Measurements from ENCODE around the gene ZNF622. TPM values are rescaled to one million over a fixed set of nuclear protein-coding genes. Genes with fewer than 3 reads are reported as not detected.

The ZNF622 gene
- total and polyA plus RNA-seq, 10 donors, result 11.2 to 23.9 (median 18.6) TPM

GRCh38 chr5:16418471-16418922, 47.1 kb downstream of the ZNF622 start:
- Histone ChIP-seq H3K4me3 (no peak overlapping the region), H3K9me3 (no peaks in the 10 kb centered on the region), H3K36me3 (no peaks in the 10 kb centered on the region), H3K27me3 (replicated peaks in 1 of 7) (no peaks in the 10 kb centered on the region), H3K27ac (no peak overlapping the region), H3K4me1 (no peaks in the 10 kb centered on the region)
- DNase-seq, result no peak
- no peak for TF ChIP-seq POLR2AphosphoS5 (IDR thresholded peaks at IDR 0.05)
- no peak for TF ChIP-seq CTCF (IDR thresholded peaks at IDR 0.05 in 8 of 11, conservative IDR thresholded peaks at IDR 0.05 in 3 of 11)
- no peak for TF ChIP-seq POLR2A (IDR thresholded peaks at IDR 0.05)
- intact Hi-C loops (cut with DNase I; ENCODE audit: low total_unique reads), result no loop called here
- WGBS, 5 donors, result 62 to 76% (median 71%) methylated on average over 4 of the region's 4 CpGs

- 80 to 85% (median 83%) methylated on average over 6 of the region's 6 CpGs for WGBS, 5 donors
Measured at GRCh38 chr5:16417398-16418074, 48.1 kb downstream of the ZNF622 start.

GRCh38 chr5:16414861-16415260, 50.7 kb downstream of the ZNF622 start:
- Histone ChIP-seq H3K27ac (no peak overlapping the region), H3K4me1 (no peaks in the 10 kb centered on the region), H3K9me3 (no peaks in the 10 kb centered on the region), H3K27me3 (replicated peaks in 1 of 7) (no peaks in the 10 kb centered on the region), H3K36me3 (no peaks in the 10 kb centered on the region), H3K4me3 (no peak overlapping the region)
- intact Hi-C loops (cut with DNase I; ENCODE audit: low total_unique reads), result no loop called here
- TF ChIP-seq POLR2A (IDR thresholded peaks at IDR 0.05) (no peak), POLR2AphosphoS5 (IDR thresholded peaks at IDR 0.05) (no peak), CTCF (IDR thresholded peaks at IDR 0.05 in 8 of 11, conservative IDR thresholded peaks at IDR 0.05 in 3 of 11) (no peak)
- no peak for DNase-seq
- WGBS, 5 donors, result 77 to 81% (median 80%) methylated on average over 2 of the region's 2 CpGs

More at GRCh38 chr5:16417398-16418074, 48.1 kb downstream of the ZNF622 start:
- TF ChIP-seq CTCF (IDR thresholded peaks at IDR 0.05 in 8 of 11, conservative IDR thresholded peaks at IDR 0.05 in 3 of 11) (no peak), POLR2AphosphoS5 (IDR thresholded peaks at IDR 0.05) (no peak), POLR2A (IDR thresholded peaks at IDR 0.05) (no peak)
- no peak for DNase-seq
- no peaks in the 10 kb centered on the region for H3K9me3 ChIP-seq
- intact Hi-C loops (cut with DNase I; ENCODE audit: low total_unique reads), result no loop called here
- H3K4me3 ChIP-seq, result no peak overlapping the region
- no peaks in the 10 kb centered on the region for H3K36me3 ChIP-seq
- no peaks in the 10 kb centered on the region for H3K27me3 ChIP-seq (replicated peaks in 1 of 7)
- H3K4me1 ChIP-seq, result no peaks in the 10 kb centered on the region
- H3K27ac ChIP-seq, result no peak overlapping the region

GRCh38 chr5:16413166-16413860, 52.3 kb downstream of the ZNF622 start:
- no peaks in the 10 kb centered on the region for H3K27me3 ChIP-seq (replicated peaks in 1 of 7)
- WGBS, 5 donors, result 38 to 65% (median 55%) methylated on average over 1 of the region's 1 CpG

More at GRCh38 chr5:16413166-16413860, 52.3 kb downstream of the ZNF622 start:
- Histone ChIP-seq H3K4me1 (no peaks in the 10 kb centered on the region), H3K36me3 (no peaks in the 10 kb centered on the region), H3K27ac (no peak overlapping the region), H3K9me3 (no peaks in the 10 kb centered on the region), H3K4me3 (no peak overlapping the region)
- TF ChIP-seq CTCF (IDR thresholded peaks at IDR 0.05 in 8 of 11, conservative IDR thresholded peaks at IDR 0.05 in 3 of 11) (no peak), POLR2A (IDR thresholded peaks at IDR 0.05) (no peak), POLR2AphosphoS5 (IDR thresholded peaks at IDR 0.05) (no peak)
- intact Hi-C loops (cut with DNase I; ENCODE audit: low total_unique reads), result no loop called here
- no peak for DNase-seq

Measured in spleen (tissue), 11 donors.